Panc1 (cell line): ENCODE results near the gene DHX34. TPM values are rescaled to one million over a fixed set of nuclear protein-coding genes. Genes with fewer than 3 reads are reported as not detected.

Source experiments
- ATAC-seq: fragments of 200-7000 bp; cut with Tn5 transposase; 2 replicates; pipeline ENCODE4 v1.9.1; 2020; ENCODE audit warnings: mild to moderate bottlenecking, moderate library complexity
- BruUV-seq: library from RNA; stranded (reverse); fragments of 400-500 nt; replicated peaks from 2 replicates; lab custom pipeline; 2021; lab: Mats Ljungman, UMichigan
- CTCF ChIA-PET: fragments of 300-600 bp; sonication (Branson Sonifier 250); formaldehyde crosslinking; loops from one replicate; lab custom pipeline; 2022; ENCODE audit warnings: antibody characterized with exemption; lab: Charles Lee
- POLR2A ChIA-PET: fragments of 300-600 bp; sonication (Branson Sonifier 250); formaldehyde crosslinking; loops from one replicate; lab custom pipeline; 2022; ENCODE audit warnings: antibody characterized with exemption; lab: Charles Lee
- DNase-seq: peaks from one replicate; pipeline ENCODE4 v3.0.0-alpha.2; 2010; ENCODE audit warnings: low read depth, low spot score
- H3K27ac ChIP-seq: 2 replicates; pipeline ENCODE4 v1.5.1; 2011; ENCODE audit warnings: mild to moderate bottlenecking, low read length, inconsistent platforms
- H3K27me3 ChIP-seq: fragments of 200-500 bp; sonication (Bioruptor generic); 2 replicates; pipeline ENCODE4 v1.6.0; 2014; ENCODE audit warnings: low read length, inconsistent platforms; ENCODE audit not compliant: control insufficient read depth, insufficient read depth
- H3K36me3 ChIP-seq: fragments of 200-500 bp; sonication (Bioruptor generic); 2 replicates; pipeline ENCODE4 v1.5.1; 2014; ENCODE audit warnings: inconsistent platforms, mild to moderate bottlenecking, low read length, moderate library complexity; ENCODE audit not compliant: control insufficient read depth, insufficient read depth
- H3K4me1 ChIP-seq: 2 replicates; pipeline ENCODE4 v1.5.1; 2011; ENCODE audit warnings: inconsistent platforms, mild to moderate bottlenecking, low read length, moderate library complexity; ENCODE audit not compliant: control insufficient read depth, insufficient read depth
- H3K4me3 ChIP-seq, 2 experiments: 2 replicates each; pipeline ENCODE4 v1.5.1; 2011 to 2012; ENCODE audit warnings: low read depth in 2 of 2, low read length in 2 of 2, mild to moderate bottlenecking in 2 of 2, inconsistent platforms in 1 of 2, moderate library complexity in 1 of 2
- H3K9me3 ChIP-seq: fragments of 200-500 bp; sonication (Bioruptor generic); 2 replicates; pipeline ENCODE4 v1.5.1; 2014; ENCODE audit warnings: low read depth, mild to moderate bottlenecking, inconsistent platforms, low read length, moderate library complexity; ENCODE audit not compliant: control insufficient read depth, insufficient read depth
- POLR2AphosphoS5 ChIP-seq: IDR thresholded peaks from 2 replicates; pipeline ENCODE4 v1.6.1; 2012; ENCODE audit warnings: mild to moderate bottlenecking, low read depth, low read length, moderate library complexity
- SIN3A ChIP-seq: IDR thresholded peaks from 2 replicates; pipeline ENCODE4 v1.6.1; 2012; ENCODE audit warnings: low read depth, mild to moderate bottlenecking, low read length, moderate library complexity, borderline replicate concordance; ENCODE audit not compliant: insufficient read depth
- TCF7L2 ChIP-seq: IDR thresholded peaks from 2 replicates; pipeline ENCODE4 v1.6.1; 2011; ENCODE audit warnings: mild to moderate bottlenecking, low read depth, low read length, inconsistent platforms
- in situ Hi-C: cut with HindIII; loops from 2 replicates; pipeline ENCODE4 v1.10.0; 2016; ENCODE audit warnings: low sequenced_read_pairs, low pct_unique_long_range_greater_than_20kb
- intact Hi-C: fragments of 100-400 bp; cut with micrococcal nuclease; formaldehyde crosslinking; loops from one replicate; pipeline ENCODE4 v1.10.0; 2022; ENCODE audit not compliant: unreplicated experiment
- total RNA-seq: library from RNA; stranded (reverse); gene quantifications from one replicate; pipeline ENCODE4 v1.2.1, GENCODE V29; 2021; ENCODE audit not compliant: unreplicated experiment
- TF ChIP-seq, protein P1 (sequence below), 2 experiments: IDR thresholded peaks; 2 replicates each; pipeline ENCODE4 v1.6.1; 2011 to 2012; ENCODE audit warnings: low read depth in 2 of 2, control low read depth in 1 of 2, low read length in 1 of 2, mild to moderate bottlenecking in 1 of 2, moderate library complexity in 1 of 2; ENCODE audit not compliant: insufficient read depth in 1 of 2
- TF ChIP-seq, protein P2 (sequence below): fragments of 450-650 bp; IDR thresholded peaks from 2 replicates; pipeline ENCODE4 v1.5.1; 2017; ENCODE audit warnings: mild to moderate bottlenecking

Gene DHX34
- total RNA-seq, 1 experiment from 2014 or later, result 29.2 TPM

DNA sequence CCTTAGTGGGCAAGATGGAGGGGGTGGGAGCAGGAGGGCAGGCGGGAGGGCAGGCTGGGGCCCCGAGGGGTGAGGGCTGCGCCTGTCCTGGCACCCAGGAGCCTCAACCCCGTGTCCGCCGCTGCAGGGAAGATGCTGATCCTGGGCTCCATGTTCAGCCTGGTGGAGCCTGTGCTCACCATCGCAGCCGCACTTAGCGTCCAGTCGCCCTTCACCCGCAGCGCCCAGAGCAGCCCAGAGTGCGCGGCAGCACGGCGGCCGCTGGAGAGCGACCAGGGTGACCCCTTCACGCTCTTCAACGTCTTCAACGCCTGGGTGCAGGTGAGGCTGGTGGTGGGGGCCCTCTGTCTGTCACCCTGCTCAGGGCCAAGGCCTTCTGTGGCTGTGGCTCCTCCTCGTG lies 23.5 kb downstream of the DHX34 start:
- DNase-seq (no peak), ATAC-seq (no peak)
- intact Hi-C loops (no loop called here), in situ Hi-C loops (no loop called here)
- POLR2A ChIA-PET, result no interaction called here
- no peaks in the 10 kb centered on the region for H3K36me3 ChIP-seq
- TF ChIP-seq, protein P1, sequence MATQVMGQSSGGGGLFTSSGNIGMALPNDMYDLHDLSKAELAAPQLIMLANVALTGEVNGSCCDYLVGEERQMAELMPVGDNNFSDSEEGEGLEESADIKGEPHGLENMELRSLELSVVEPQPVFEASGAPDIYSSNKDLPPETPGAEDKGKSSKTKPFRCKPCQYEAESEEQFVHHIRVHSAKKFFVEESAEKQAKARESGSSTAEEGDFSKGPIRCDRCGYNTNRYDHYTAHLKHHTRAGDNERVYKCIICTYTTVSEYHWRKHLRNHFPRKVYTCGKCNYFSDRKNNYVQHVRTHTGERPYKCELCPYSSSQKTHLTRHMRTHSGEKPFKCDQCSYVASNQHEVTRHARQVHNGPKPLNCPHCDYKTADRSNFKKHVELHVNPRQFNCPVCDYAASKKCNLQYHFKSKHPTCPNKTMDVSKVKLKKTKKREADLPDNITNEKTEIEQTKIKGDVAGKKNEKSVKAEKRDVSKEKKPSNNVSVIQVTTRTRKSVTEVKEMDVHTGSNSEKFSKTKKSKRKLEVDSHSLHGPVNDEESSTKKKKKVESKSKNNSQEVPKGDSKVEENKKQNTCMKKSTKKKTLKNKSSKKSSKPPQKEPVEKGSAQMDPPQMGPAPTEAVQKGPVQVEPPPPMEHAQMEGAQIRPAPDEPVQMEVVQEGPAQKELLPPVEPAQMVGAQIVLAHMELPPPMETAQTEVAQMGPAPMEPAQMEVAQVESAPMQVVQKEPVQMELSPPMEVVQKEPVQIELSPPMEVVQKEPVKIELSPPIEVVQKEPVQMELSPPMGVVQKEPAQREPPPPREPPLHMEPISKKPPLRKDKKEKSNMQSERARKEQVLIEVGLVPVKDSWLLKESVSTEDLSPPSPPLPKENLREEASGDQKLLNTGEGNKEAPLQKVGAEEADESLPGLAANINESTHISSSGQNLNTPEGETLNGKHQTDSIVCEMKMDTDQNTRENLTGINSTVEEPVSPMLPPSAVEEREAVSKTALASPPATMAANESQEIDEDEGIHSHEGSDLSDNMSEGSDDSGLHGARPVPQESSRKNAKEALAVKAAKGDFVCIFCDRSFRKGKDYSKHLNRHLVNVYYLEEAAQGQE (IDR thresholded peaks at IDR 0.05; ENCODE audit: insufficient read depth in 1 of 2, low read depth in 2 of 2, low read length in 1 of 2), result no peak
- no peak for TF ChIP-seq TCF7L2
- TF ChIP-seq, protein P2, sequence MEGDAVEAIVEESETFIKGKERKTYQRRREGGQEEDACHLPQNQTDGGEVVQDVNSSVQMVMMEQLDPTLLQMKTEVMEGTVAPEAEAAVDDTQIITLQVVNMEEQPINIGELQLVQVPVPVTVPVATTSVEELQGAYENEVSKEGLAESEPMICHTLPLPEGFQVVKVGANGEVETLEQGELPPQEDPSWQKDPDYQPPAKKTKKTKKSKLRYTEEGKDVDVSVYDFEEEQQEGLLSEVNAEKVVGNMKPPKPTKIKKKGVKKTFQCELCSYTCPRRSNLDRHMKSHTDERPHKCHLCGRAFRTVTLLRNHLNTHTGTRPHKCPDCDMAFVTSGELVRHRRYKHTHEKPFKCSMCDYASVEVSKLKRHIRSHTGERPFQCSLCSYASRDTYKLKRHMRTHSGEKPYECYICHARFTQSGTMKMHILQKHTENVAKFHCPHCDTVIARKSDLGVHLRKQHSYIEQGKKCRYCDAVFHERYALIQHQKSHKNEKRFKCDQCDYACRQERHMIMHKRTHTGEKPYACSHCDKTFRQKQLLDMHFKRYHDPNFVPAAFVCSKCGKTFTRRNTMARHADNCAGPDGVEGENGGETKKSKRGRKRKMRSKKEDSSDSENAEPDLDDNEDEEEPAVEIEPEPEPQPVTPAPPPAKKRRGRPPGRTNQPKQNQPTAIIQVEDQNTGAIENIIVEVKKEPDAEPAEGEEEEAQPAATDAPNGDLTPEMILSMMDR, result no peak
- no peak overlapping the region for H3K27ac ChIP-seq
- no TSS peak for BruUV-seq
- no peaks in the 10 kb centered on the region for H3K4me1 ChIP-seq
- no peaks in the 10 kb centered on the region for H3K9me3 ChIP-seq
- no peak overlapping the region for H3K4me3 ChIP-seq
- no peaks in the 10 kb centered on the region for H3K27me3 ChIP-seq
- CTCF ChIA-PET, result no interaction called here

DNA sequence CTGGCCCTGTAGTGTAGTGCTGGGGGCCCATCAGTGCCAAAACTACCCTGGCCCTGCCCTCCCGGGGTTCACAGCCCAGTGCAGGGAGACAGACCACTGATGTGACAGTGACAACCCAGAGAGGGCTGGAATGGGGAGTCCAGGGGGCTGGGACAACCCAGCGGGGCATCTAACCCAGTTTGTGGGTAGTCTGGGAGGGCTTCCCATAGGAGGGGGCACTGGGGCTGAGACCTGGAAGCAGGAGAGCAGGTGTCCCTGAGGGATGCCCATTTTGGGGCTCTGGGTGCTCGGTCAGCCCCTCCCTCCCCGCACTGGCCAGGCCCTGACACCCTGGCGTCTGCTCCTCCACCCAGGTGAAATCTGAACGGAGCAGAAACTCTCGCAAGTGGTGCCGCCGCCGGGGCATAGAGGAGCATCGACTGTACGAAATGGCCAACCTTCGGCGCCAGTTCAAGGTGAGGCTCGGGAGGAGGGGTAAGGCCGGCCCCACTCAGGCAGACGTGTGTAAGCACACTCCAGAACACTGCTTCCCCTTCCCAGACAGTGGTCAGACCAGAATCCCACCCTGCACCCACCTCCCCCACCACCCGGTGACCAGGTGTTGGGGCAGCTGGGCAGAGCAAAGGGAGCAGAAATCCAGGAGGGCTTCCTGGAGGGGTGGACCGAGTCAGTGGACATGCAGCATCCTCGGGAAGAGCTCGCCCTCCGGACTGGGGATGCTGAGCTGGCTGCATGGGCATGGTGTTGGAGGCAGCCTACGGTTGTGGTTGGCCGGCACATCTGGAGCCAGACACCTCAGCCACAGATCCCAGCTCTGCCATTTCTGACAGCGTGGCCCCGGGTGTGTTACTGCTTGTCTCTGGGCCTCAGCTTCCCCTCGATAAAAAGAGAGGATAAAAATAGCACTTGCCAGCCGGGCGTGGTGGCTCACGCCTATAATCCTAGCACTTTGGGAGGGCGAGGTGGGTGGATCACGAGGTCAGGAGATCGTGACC lies 24.4 kb downstream of the DHX34 start:
- Histone ChIP-seq H3K27me3 (no peaks in the 10 kb centered on the region), H3K27ac (no peak overlapping the region), H3K9me3 (no peaks in the 10 kb centered on the region), H3K4me1 (no peaks in the 10 kb centered on the region), H3K4me3 (no peak overlapping the region), H3K36me3 (no peaks in the 10 kb centered on the region)
- ATAC-seq (no peak), DNase-seq (no peak)
- ChIA-PET POLR2A (no interaction called here), CTCF (no interaction called here)
- BruUV-seq, result no TSS peak
- in situ Hi-C loops (no loop called here), intact Hi-C loops (no loop called here)
- TF ChIP-seq, protein P1 (IDR thresholded peaks at IDR 0.05; ENCODE audit: insufficient read depth in 1 of 2, low read depth in 2 of 2, low read length in 1 of 2), result no peak
- TF ChIP-seq SIN3A, result no peak
- TF ChIP-seq, protein P2, result no peak
- TF ChIP-seq TCF7L2, result no peak
- no peak for TF ChIP-seq POLR2AphosphoS5
